GM12892 (cell line): Measurements from ENCODE around the gene PTHLH.

Source experiments
- POLR2A ChIP-seq: IDR thresholded peaks from 2 replicates; pipeline ENCODE4 v1.6.1; 2011; ENCODE audit warnings: low read depth, low read length, control low read depth
- TAF1 ChIP-seq: IDR thresholded peaks from 2 replicates; pipeline ENCODE4 v1.6.1; 2011; ENCODE audit warnings: low read depth, mild to moderate bottlenecking, control low read depth, low read length, borderline replicate concordance

DNA sequence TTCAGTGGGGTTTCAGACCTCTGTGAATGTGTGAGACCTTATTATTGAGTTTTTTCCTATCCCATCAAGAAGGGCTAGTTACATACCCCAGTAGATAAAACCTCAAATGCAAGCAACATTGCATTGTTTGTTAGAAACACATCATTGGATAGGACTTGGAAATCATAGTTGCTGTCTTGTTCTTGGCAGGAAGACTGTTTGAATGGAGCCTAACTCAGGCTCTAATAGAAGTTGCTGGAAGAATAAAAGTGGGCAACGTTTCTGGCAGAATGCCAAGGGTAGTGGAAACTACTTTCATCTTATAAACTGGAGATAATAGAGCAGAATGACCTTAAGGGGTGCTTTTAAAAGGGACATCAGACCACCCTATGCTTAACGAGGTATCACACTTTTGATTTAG lies 9.9 kb upstream of the PTHLH start:
- TF ChIP-seq TAF1 (no peak), POLR2A (no peak)
